Heart left ventricle (tissue), 13 donors: ENCODE measurements around the gene LARP4.

Source experiments
- POLR2A ChIP-seq, 2 donors: fragments of 450-650 bp; IDR thresholded peaks; one replicate each; pipeline ENCODE4 v1.6.1; 2017; ENCODE audit warnings: antibody characterized with exemption in 2 of 2, mild to moderate bottlenecking in 2 of 2, moderate library complexity in 2 of 2
- TF ChIP-seq, protein P1 (sequence below), 12 donors: fragments of 200-600 bp; sonication (generic) in 4 of 12; IDR thresholded peaks; one replicate each; pipeline versions ENCODE4 v1.5.0 to v1.8.0; 2018 to 2022; ENCODE audit warnings: antibody characterized with exemption in 12 of 12, mild to moderate bottlenecking in 5 of 12
- donor health status: ischemic (EF 13 %, LVEDD 7.1; RV severe dilation, severe dysfunction).
- donor health status: DM: no; HTN: yes; CAD: no.
- donor health status: DM: no; HTN: no; CAD: no.
- donor health status: ischemic (EF 25% LVEDD 6.9; RV normal size, moderate dysfunction).
- donor health status: ischemic (EF 25% LVEDD 5.7; RV mildly dilated, moderate dysfunction).
- donor health status: ischemic (EF 35%, LVEDD 5.7; RV mildly dilated, moderate dysfunction).
- donor health status: nonischemic (EF 11% LVEDD 7.7; RV severe dilation, severe dysfunction).
- donor health status: DM: yes; HTN: yes; CAD: no.
- donor health status: PGD.
- donor health status: ischemic (EF 29% LVEDD 5.4; RV normal size, mild dysfunction).
- donor health status: nonischemic (EF 23%, LVEDD 6.1; RV moderate dilation, normal function).

DNA sequence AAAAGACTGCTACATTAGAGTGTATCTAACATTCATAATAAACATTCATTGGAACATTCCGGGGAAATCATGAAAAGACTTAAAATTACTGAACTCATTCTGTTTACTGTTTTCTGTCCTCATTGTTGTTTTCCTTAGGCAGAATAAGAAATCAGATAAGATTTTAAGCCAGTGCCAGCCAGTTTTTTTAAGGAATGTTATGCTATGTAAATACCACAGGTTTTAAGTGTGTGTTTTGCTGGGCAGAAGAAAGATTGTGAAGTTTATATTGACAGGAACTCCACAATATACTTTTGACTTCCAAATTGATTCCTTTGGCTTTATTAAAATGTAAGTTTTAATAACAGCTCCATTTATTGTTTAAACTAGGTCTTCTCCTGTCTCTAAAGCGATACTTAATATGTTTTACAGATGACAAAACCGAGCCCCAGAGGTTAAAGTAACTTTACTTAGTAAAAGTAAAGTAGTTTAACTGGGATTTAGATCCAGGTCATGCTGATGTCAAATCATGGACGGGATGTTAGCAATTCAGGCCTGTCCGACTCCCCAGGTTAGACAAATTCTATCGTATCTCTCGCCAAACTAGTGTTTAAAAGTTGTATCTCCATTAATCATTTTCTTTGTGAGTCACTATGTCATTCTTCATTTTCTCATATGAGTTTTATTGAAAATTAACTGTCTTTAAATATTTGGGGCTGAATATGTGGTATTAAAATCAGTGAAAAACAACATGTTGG, 1.7 kb downstream of the LARP4 start:
- no peak for TF ChIP-seq POLR2A (IDR thresholded peaks at IDR 0.05)
- TF ChIP-seq, protein P1, sequence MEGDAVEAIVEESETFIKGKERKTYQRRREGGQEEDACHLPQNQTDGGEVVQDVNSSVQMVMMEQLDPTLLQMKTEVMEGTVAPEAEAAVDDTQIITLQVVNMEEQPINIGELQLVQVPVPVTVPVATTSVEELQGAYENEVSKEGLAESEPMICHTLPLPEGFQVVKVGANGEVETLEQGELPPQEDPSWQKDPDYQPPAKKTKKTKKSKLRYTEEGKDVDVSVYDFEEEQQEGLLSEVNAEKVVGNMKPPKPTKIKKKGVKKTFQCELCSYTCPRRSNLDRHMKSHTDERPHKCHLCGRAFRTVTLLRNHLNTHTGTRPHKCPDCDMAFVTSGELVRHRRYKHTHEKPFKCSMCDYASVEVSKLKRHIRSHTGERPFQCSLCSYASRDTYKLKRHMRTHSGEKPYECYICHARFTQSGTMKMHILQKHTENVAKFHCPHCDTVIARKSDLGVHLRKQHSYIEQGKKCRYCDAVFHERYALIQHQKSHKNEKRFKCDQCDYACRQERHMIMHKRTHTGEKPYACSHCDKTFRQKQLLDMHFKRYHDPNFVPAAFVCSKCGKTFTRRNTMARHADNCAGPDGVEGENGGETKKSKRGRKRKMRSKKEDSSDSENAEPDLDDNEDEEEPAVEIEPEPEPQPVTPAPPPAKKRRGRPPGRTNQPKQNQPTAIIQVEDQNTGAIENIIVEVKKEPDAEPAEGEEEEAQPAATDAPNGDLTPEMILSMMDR (IDR thresholded peaks at IDR 0.05) = no peak
